ENCODE results near the gene SHLD1.

DNA sequence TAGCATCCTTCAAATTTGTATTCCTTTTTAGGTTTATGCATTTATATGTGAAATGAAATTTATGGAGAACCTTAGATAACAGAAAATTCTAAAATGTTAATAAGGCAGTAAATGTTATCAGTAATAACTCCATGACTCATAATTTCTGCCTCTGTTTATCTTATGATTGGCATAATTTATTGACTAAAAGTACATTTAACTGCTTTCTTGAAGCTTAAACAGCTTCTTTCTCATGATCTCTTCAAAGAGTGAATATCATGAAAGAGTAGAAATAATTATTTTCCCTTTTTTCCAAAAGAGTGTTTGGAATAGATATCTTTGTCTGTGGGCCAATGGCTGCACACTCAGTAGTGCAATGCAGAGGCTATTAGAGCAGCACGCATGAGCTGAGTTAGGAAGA, 91.3 kb downstream of the SHLD1 start:
- TF ChIP-seq, protein P1, sequence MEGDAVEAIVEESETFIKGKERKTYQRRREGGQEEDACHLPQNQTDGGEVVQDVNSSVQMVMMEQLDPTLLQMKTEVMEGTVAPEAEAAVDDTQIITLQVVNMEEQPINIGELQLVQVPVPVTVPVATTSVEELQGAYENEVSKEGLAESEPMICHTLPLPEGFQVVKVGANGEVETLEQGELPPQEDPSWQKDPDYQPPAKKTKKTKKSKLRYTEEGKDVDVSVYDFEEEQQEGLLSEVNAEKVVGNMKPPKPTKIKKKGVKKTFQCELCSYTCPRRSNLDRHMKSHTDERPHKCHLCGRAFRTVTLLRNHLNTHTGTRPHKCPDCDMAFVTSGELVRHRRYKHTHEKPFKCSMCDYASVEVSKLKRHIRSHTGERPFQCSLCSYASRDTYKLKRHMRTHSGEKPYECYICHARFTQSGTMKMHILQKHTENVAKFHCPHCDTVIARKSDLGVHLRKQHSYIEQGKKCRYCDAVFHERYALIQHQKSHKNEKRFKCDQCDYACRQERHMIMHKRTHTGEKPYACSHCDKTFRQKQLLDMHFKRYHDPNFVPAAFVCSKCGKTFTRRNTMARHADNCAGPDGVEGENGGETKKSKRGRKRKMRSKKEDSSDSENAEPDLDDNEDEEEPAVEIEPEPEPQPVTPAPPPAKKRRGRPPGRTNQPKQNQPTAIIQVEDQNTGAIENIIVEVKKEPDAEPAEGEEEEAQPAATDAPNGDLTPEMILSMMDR (conservative IDR thresholded peaks at IDR 0.05; ENCODE audit: low read depth in 2 of 2), result no peak
- TF ChIP-seq, protein P2, sequence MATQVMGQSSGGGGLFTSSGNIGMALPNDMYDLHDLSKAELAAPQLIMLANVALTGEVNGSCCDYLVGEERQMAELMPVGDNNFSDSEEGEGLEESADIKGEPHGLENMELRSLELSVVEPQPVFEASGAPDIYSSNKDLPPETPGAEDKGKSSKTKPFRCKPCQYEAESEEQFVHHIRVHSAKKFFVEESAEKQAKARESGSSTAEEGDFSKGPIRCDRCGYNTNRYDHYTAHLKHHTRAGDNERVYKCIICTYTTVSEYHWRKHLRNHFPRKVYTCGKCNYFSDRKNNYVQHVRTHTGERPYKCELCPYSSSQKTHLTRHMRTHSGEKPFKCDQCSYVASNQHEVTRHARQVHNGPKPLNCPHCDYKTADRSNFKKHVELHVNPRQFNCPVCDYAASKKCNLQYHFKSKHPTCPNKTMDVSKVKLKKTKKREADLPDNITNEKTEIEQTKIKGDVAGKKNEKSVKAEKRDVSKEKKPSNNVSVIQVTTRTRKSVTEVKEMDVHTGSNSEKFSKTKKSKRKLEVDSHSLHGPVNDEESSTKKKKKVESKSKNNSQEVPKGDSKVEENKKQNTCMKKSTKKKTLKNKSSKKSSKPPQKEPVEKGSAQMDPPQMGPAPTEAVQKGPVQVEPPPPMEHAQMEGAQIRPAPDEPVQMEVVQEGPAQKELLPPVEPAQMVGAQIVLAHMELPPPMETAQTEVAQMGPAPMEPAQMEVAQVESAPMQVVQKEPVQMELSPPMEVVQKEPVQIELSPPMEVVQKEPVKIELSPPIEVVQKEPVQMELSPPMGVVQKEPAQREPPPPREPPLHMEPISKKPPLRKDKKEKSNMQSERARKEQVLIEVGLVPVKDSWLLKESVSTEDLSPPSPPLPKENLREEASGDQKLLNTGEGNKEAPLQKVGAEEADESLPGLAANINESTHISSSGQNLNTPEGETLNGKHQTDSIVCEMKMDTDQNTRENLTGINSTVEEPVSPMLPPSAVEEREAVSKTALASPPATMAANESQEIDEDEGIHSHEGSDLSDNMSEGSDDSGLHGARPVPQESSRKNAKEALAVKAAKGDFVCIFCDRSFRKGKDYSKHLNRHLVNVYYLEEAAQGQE (IDR thresholded peaks at IDR 0.05; ENCODE audit: unreplicated experiment), result no peak
- no peak for TF ChIP-seq EZH2 (IDR thresholded peaks at IDR 0.05; ENCODE audit: low read depth, unreplicated experiment)
- no peak for TF ChIP-seq POLR2AphosphoS5 (IDR thresholded peaks at IDR 0.05; ENCODE audit: low read depth)
- no peak for TF ChIP-seq CREB1 (CRISPR knock-in tag; IDR thresholded peaks at IDR 0.05; ENCODE audit: low read depth)
- TF ChIP-seq EZH2phosphoT487 (IDR thresholded peaks at IDR 0.05; ENCODE audit: unreplicated experiment), result no peak
- TF ChIP-seq NANOG (IDR thresholded peaks at IDR 0.05; ENCODE audit: borderline replicate concordance), result no peak
- TF ChIP-seq JUNB (IDR thresholded peaks at IDR 0.05; ENCODE audit: unreplicated experiment), result no peak
- TF ChIP-seq ETS1 (IDR thresholded peaks at IDR 0.05), result no peak
- TF ChIP-seq STAT1 (IDR thresholded peaks at IDR 0.05; ENCODE audit: unreplicated experiment), result no peak
- TF ChIP-seq, protein P3, sequence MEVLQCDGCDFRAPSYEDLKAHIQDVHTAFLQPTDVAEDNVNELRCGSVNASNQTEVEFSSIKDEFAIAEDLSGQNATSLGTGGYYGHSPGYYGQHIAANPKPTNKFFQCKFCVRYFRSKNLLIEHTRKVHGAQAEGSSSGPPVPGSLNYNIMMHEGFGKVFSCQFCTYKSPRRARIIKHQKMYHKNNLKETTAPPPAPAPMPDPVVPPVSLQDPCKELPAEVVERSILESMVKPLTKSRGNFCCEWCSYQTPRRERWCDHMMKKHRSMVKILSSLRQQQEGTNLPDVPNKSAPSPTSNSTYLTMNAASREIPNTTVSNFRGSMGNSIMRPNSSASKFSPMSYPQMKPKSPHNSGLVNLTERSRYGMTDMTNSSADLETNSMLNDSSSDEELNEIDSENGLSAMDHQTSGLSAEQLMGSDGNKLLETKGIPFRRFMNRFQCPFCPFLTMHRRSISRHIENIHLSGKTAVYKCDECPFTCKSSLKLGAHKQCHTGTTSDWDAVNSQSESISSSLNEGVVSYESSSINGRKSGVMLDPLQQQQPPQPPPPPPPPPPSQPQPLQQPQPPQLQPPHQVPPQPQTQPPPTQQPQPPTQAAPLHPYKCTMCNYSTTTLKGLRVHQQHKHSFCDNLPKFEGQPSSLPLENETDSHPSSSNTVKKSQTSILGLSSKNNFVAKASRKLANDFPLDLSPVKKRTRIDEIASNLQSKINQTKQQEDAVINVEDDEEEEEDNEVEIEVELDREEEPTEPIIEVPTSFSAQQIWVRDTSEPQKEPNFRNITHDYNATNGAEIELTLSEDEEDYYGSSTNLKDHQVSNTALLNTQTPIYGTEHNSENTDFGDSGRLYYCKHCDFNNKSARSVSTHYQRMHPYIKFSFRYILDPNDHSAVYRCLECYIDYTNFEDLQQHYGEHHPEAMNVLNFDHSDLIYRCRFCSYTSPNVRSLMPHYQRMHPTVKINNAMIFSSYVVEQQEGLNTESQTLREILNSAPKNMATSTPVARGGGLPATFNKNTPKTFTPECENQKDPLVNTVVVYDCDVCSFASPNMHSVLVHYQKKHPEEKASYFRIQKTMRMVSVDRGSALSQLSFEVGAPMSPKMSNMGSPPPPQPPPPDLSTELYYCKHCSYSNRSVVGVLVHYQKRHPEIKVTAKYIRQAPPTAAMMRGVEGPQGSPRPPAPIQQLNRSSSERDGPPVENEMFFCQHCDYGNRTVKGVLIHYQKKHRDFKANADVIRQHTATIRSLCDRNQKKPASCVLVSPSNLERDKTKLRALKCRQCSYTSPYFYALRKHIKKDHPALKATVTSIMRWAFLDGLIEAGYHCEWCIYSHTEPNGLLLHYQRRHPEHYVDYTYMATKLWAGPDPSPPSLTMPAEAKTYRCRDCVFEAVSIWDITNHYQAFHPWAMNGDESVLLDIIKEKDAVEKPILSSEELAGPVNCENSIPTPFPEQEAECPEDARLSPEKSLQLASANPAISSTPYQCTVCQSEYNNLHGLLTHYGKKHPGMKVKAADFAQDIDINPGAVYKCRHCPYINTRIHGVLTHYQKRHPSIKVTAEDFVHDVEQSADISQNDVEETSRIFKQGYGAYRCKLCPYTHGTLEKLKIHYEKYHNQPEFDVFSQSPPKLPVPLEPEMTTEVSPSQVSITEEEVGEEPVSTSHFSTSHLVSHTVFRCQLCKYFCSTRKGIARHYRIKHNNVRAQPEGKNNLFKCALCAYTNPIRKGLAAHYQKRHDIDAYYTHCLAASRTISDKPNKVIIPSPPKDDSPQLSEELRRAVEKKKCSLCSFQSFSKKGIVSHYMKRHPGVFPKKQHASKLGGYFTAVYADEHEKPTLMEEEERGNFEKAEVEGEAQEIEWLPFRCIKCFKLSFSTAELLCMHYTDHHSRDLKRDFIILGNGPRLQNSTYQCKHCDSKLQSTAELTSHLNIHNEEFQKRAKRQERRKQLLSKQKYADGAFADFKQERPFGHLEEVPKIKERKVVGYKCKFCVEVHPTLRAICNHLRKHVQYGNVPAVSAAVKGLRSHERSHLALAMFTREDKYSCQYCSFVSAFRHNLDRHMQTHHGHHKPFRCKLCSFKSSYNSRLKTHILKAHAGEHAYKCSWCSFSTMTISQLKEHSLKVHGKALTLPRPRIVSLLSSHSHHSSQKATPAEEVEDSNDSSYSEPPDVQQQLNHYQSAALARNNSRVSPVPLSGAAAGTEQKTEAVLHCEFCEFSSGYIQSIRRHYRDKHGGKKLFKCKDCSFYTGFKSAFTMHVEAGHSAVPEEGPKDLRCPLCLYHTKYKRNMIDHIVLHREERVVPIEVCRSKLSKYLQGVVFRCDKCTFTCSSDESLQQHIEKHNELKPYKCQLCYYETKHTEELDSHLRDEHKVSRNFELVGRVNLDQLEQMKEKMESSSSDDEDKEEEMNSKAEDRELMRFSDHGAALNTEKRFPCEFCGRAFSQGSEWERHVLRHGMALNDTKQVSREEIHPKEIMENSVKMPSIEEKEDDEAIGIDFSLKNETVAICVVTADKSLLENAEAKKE (CRISPR knock-in tag; IDR thresholded peaks at IDR 0.05), result no peak
